IMR-90 (cell line): ENCODE measurements around the gene KRT32. TPM values are rescaled to one million over a fixed set of nuclear protein-coding genes. Genes with fewer than 3 reads are reported as not detected.

Experiments
- ATAC-seq: fragments of 200-7000 bp; cut with Tn5 transposase; 2 replicates; pipeline ENCODE4 v1.9.1; 2020; ENCODE audit warnings: low read depth, mild to moderate bottlenecking, moderate library complexity
- BruUV-seq: library from RNA; stranded (reverse); fragments of 400-500 nt; replicated peaks from 2 replicates; lab custom pipeline; 2021; lab: Mats Ljungman, UMichigan
- CTCF ChIA-PET: fragments of 300-600 bp; formaldehyde crosslinking; extraction: SDS; loops from one replicate; lab custom pipeline; 2021; ENCODE audit warnings: antibody characterized with exemption; lab: Yijun Ruan, JAX
- POLR2A ChIA-PET: fragments of 300-600 bp; sonication (Branson Sonifier 250); formaldehyde crosslinking; loops from one replicate; lab custom pipeline; 2022; ENCODE audit warnings: antibody characterized with exemption; ENCODE audit not compliant: unreplicated experiment; lab: Charles Lee
- DNase-seq: peaks from one replicate; pipeline ENCODE4 v3.0.0; 2013
- H2AFZ ChIP-seq: replicated peaks from 2 replicates; pipeline ENCODE3; 2013; ENCODE audit warnings: low read length, mild to moderate bottlenecking; ENCODE audit not compliant: poor library complexity
- H2AK5ac ChIP-seq: 2 replicates; pipeline ENCODE4 v1.6.1; 2013; ENCODE audit warnings: low read depth, low read length, inconsistent platforms
- H2AK9ac ChIP-seq: replicated peaks from 2 replicates; pipeline ENCODE3; 2013; ENCODE audit warnings: mild to moderate bottlenecking, low read depth, low read length, moderate library complexity; ENCODE audit not compliant: poor library complexity
- H2BK120ac ChIP-seq: 2 replicates; pipeline ENCODE4 v1.6.1; 2013; ENCODE audit warnings: low read depth, low read length, inconsistent platforms
- H2BK15ac ChIP-seq: 3 replicates; pipeline ENCODE4 v1.6.1; 2013; ENCODE audit warnings: low read depth, low read length, inconsistent platforms
- H2BK20ac ChIP-seq: 2 replicates; pipeline ENCODE4 v1.6.1; 2013; ENCODE audit warnings: low read depth, mild to moderate bottlenecking, inconsistent platforms, low read length, moderate library complexity
- H2BK5ac ChIP-seq: 2 replicates; pipeline ENCODE4 v1.6.1; 2013; ENCODE audit warnings: mild to moderate bottlenecking, low read depth, low read length, inconsistent platforms; ENCODE audit not compliant: poor library complexity, severe bottlenecking
- H3K14ac ChIP-seq: replicated peaks from 2 replicates; pipeline ENCODE4 v1.6.1; 2013; ENCODE audit warnings: low read depth, low read length, inconsistent platforms
- H3K18ac ChIP-seq: 2 replicates; pipeline ENCODE4 v1.6.1; 2013; ENCODE audit warnings: low read depth, low read length, control low read depth
- H3K23ac ChIP-seq: 2 replicates; pipeline ENCODE4 v1.6.1; 2013; ENCODE audit warnings: low read depth, low read length, inconsistent platforms
- H3K27ac ChIP-seq: 2 replicates; pipeline ENCODE4 v1.5.1; 2013; ENCODE audit warnings: mild to moderate bottlenecking, control low read depth, low read length; ENCODE audit not compliant: insufficient read depth
- H3K27me3 ChIP-seq: 2 replicates; pipeline ENCODE4 v1.6.1; 2013; ENCODE audit warnings: low read length; ENCODE audit not compliant: control insufficient read depth, insufficient read depth
- H3K36me3 ChIP-seq: 2 replicates; pipeline ENCODE4 v1.6.1; 2013; ENCODE audit warnings: low read length, mixed read lengths; ENCODE audit not compliant: control insufficient read depth, insufficient read depth
- H3K4ac ChIP-seq: 2 replicates; pipeline ENCODE4 v1.6.1; 2013; ENCODE audit warnings: low read depth, low read length, inconsistent platforms
- H3K4me1 ChIP-seq: 2 replicates; pipeline ENCODE4 v1.6.1; 2013; ENCODE audit warnings: low read length, mixed read lengths; ENCODE audit not compliant: control insufficient read depth, insufficient read depth
- H3K4me2 ChIP-seq: 2 replicates; pipeline ENCODE4 v1.6.1; 2013; ENCODE audit warnings: low read depth, mild to moderate bottlenecking, control low read depth, low read length, moderate library complexity
- H3K4me3 ChIP-seq: 2 replicates; pipeline ENCODE4 v1.5.1; 2013; ENCODE audit warnings: low read depth, mild to moderate bottlenecking, control low read depth, low read length, moderate library complexity; ENCODE audit not compliant: insufficient read depth
- H3K56ac ChIP-seq: 2 replicates; pipeline ENCODE4 v1.6.1; 2013; ENCODE audit warnings: low read length, inconsistent platforms; ENCODE audit not compliant: insufficient read depth; ENCODE audit errors: extremely low read depth
- H3K79me1 ChIP-seq, 2 experiments: 2 replicates each; pipeline ENCODE4 v1.6.1; 2013; ENCODE audit warnings: low read length in 2 of 2, inconsistent platforms in 1 of 2, low read depth in 1 of 2
- H3K9ac ChIP-seq: 2 replicates; pipeline ENCODE4 v1.6.1; 2013; ENCODE audit warnings: low read depth, low read length, control low read depth
- H3K9me1 ChIP-seq: 2 replicates; pipeline ENCODE4 v1.6.1; 2013; ENCODE audit warnings: low read length, inconsistent platforms; ENCODE audit not compliant: insufficient read depth
- H3K9me3 ChIP-seq: 2 replicates; pipeline ENCODE4 v1.6.1; 2013; ENCODE audit warnings: low read length; ENCODE audit not compliant: control insufficient read depth, insufficient read depth
- H4K20me1 ChIP-seq: 2 replicates; pipeline ENCODE4 v1.6.1; 2013; ENCODE audit warnings: low read length, inconsistent platforms; ENCODE audit not compliant: insufficient read depth
- H4K5ac ChIP-seq: 2 replicates; pipeline ENCODE4 v1.6.1; 2013; ENCODE audit warnings: mild to moderate bottlenecking, low read depth, low read length, control low read depth
- H4K8ac ChIP-seq, 2 experiments: 2 replicates each; pipeline ENCODE4 v1.6.1; 2013; ENCODE audit warnings: low read depth in 2 of 2, low read length in 2 of 2, control low read depth in 1 of 2, inconsistent platforms in 1 of 2
- H4K91ac ChIP-seq: 2 replicates; pipeline ENCODE4 v1.6.1; 2013; ENCODE audit warnings: low read depth, low read length, inconsistent platforms; ENCODE audit not compliant: insufficient read depth
- CEBPB ChIP-seq: IDR thresholded peaks from 2 replicates; pipeline ENCODE4 v1.6.1; 2012; ENCODE audit warnings: low read depth, low read length, improper control_type of control experiment
- FOS ChIP-seq: fragments of 150-350 bp; IDR thresholded peaks from 2 replicates; pipeline ENCODE4 v1.6.1; 2016; ENCODE audit warnings: low read depth, low read length
- MAFK ChIP-seq: IDR thresholded peaks from 2 replicates; pipeline ENCODE4 v1.6.1; 2012; ENCODE audit warnings: low read depth, low read length, improper control_type of control experiment
- MAZ ChIP-seq: IDR thresholded peaks from 2 replicates; pipeline ENCODE4 v1.6.1; 2012; ENCODE audit warnings: low read depth, mild to moderate bottlenecking, low read length, improper control_type of control experiment, moderate library complexity, borderline replicate concordance
- POLR2A ChIP-seq: IDR thresholded peaks from 2 replicates; pipeline ENCODE4 v1.6.1; 2012; ENCODE audit warnings: mild to moderate bottlenecking, low read depth, low read length
- WGBS, 2 experiments: methylation state at CpG; one replicate each; pipeline versions ENCODE4 v1.1.5 to v1.1.7; 2013; ENCODE audit warnings: missing lambda C conversion rate in 2 of 2; ENCODE audit not compliant: insufficient read length in 1 of 2; ENCODE audit errors: extremely low coverage in 2 of 2; 5-methylcytosine and 5-hydroxymethylcytosine counted together
- dilution Hi-C: fragments of 300-500 bp; cut with HindIII; formaldehyde crosslinking; loops from one replicate; pipeline ENCODE4 v1.14.3; 2018; ENCODE audit warnings: low sequenced_read_pairs; ENCODE audit not compliant: unreplicated experiment
- in situ Hi-C: fragments of 300-500 bp; cut with MboI; formaldehyde crosslinking; loops from 3 replicates; pipeline ENCODE4 v1.14.3; 2019; ENCODE audit warnings: low sequenced_read_pairs, inconsistent platforms, mixed read lengths
- intact Hi-C: fragments of 100-400 bp; cut with micrococcal nuclease; formaldehyde crosslinking; loops from 2 replicates; pipeline ENCODE4 v1.10.0; 2022
- polyA plus RNA-seq, 3 experiments: library from polyadenylated mRNA; depleted of rRNA; stranded (reverse); fragments of >200 nt; gene quantifications; 2 replicates each; pipeline ENCODE4 v1.2.3, GENCODE V29; 2012; ENCODE audit warnings: low replicate concordance in 1 of 3
- total RNA-seq: library from RNA; depleted of rRNA; stranded (reverse); fragments of >200 nt; gene quantifications from 2 replicates; pipeline ENCODE4 v1.2.3, GENCODE V29; 2012
- TF ChIP-seq, protein P1 (sequence below): fragments of 150-350 bp; IDR thresholded peaks from 2 replicates; pipeline ENCODE4 v1.6.1; 2016; ENCODE audit warnings: low read depth, mild to moderate bottlenecking, low read length, moderate library complexity, borderline replicate concordance

The KRT32 gene
- total and polyA plus RNA-seq, 2 of the 4 experiments (the other 2 are of a cell fraction) = 0.09 TPM; not detected in 1

DNA sequence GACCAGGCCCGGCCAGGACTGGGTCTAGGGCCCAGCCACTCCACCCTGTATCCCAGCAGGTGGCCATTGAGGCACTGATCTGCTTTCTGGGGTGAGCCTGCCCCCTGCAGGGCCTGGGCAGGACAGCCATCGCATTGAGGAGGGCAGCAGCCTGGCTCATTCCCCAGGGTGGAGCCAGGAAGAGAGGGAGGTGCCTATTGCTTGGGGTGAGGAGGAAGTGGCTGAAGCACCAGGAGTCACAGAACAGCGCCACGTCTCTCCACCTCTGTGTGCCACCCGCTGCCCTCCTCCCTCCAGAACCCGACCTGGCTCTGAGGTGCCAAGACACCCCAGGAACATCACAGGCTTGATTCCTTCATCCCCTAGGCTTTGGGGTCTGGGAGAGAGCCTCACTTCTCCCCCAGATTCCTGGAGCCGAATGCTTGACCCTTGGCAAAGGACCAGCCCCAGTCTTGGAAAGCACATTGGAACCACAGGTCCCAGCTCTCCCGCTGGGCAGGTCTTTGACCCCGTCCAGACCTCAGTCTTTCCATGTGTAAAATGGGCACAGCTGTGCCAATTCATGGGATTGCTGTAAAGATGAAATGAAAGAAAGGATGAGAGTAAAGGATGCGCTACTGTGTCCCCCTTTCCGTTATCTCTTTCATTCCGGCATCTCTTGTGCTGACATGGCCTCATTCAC, 29.8 kb upstream of the KRT32 start (continued):
- TF ChIP-seq, protein P1, sequence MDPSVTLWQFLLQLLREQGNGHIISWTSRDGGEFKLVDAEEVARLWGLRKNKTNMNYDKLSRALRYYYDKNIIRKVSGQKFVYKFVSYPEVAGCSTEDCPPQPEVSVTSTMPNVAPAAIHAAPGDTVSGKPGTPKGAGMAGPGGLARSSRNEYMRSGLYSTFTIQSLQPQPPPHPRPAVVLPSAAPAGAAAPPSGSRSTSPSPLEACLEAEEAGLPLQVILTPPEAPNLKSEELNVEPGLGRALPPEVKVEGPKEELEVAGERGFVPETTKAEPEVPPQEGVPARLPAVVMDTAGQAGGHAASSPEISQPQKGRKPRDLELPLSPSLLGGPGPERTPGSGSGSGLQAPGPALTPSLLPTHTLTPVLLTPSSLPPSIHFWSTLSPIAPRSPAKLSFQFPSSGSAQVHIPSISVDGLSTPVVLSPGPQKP = no peak

DNA sequence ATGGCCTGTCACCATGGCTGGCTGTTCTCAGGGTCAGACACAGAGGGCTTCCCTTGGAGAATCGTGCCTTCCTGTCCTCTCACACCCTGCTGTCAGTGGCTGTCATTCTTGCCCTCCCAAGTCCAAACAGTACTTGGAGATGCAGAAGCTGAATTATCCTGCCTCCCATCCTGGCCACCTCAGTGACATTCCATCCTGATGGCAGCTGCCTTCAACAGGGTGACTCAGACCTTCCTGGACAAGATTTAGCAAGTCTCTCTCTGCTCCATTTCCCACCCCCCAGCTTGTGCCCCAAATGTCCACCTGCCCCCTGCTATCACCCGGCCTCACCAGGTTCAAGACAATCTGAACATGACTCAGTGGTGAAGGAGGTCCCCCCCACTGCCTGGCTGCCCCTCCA, 27.3 kb upstream of the KRT32 start:
- Histone ChIP-seq H3K4ac (peak overlapping the region; percentile 91), H2BK5ac (peak overlapping the region; percentile 86), H3K23ac (peak overlapping the region; percentile 76; the same call in 1 of the 2 replicates), H4K20me1 (no peaks in the 10 kb centered on the region), H2BK20ac (peak overlapping the region; percentile 94), H2AFZ (peak overlapping the region; percentile 54), H3K9ac (no peak overlapping the region), H3K4me1 (peaks cover 17% of the 10 kb centered on the region), H3K27ac (no peak overlapping the region; the same call in 1 of the 2 replicates), H2BK120ac (peak overlapping the region; percentile 94), H3K18ac (peak overlapping the region; percentile 49; the same call in 1 of the 2 replicates), H2AK9ac (peak overlapping the region; percentile 81), H3K36me3 (no peaks in the 10 kb centered on the region), H3K79me1 (no peaks in the 10 kb centered on the region), H3K9me3 (no peaks in the 10 kb centered on the region), H4K91ac (peak overlapping the region; percentile 82), H2BK15ac (peak overlapping the region; percentile 82; the same call in 2 of the 3 replicates), H3K14ac (peak overlapping the region; percentile 96; the same call in 1 of the 2 replicates), H3K9me1 (peaks cover 19% of the 10 kb centered on the region), H2AK5ac (peak overlapping the region; percentile 97), H4K8ac (peak overlapping the region; percentile 48 to 54), H3K4me2 (no peak overlapping the region), H4K5ac (peak overlapping the region; percentile 69), H3K56ac (no peak overlapping the region), H3K4me3 (no peak overlapping the region), H3K27me3 (no peaks in the 10 kb centered on the region)
- POLR2A ChIA-PET = interaction anchor here (0.7 kb wide), 1 partner anchor 9 kb away, joined by 4 read pairs; no protein-coding TSS in a partner anchor
- peak; percentile 39 for DNase-seq
- in situ Hi-C loops = no loop called here
- intact Hi-C loops = no loop called here
- CTCF ChIA-PET = no interaction called here
- BruUV-seq = no TSS peak
- WGBS, 2 experiments = 20% methylated on average over 1 of the region's 2 CpGs; no CpG with 5 or more reads in 1 of the 2 experiments
- dilution Hi-C loops = no loop called here
- peak; percentile 27 for ATAC-seq
- no peak for TF ChIP-seq POLR2A
- no peak for TF ChIP-seq MAZ
- no peak for TF ChIP-seq MAFK
- peak; percentile 29; the same call in 1 of the 2 replicates for TF ChIP-seq CEBPB
- TF ChIP-seq FOS = peak; percentile 37; the same call in 1 of the 2 replicates
